Esophagus squamous epithelium (tissue), 4 donors: ENCODE data around the gene GP1BA.

Experiments
- POLR2A ChIP-seq, 4 donors: fragments of 450-650 bp; IDR thresholded peaks; one replicate each; pipeline ENCODE4 v1.6.1; 2017; ENCODE audit warnings: antibody characterized with exemption in 4 of 4, mild to moderate bottlenecking in 4 of 4, moderate library complexity in 3 of 4
- TF ChIP-seq, protein P1 (sequence below), 6 experiments: fragments of 450-650 bp in 4 of 6; fragments of 200-600 bp in 2 of 6; sonication (generic) in 2 of 6; IDR thresholded peaks; one replicate each; pipeline ENCODE4 v1.5.1; 2016 to 2019; ENCODE audit warnings: antibody characterized with exemption in 6 of 6, mild to moderate bottlenecking in 4 of 6, moderate library complexity in 4 of 6

DNA sequence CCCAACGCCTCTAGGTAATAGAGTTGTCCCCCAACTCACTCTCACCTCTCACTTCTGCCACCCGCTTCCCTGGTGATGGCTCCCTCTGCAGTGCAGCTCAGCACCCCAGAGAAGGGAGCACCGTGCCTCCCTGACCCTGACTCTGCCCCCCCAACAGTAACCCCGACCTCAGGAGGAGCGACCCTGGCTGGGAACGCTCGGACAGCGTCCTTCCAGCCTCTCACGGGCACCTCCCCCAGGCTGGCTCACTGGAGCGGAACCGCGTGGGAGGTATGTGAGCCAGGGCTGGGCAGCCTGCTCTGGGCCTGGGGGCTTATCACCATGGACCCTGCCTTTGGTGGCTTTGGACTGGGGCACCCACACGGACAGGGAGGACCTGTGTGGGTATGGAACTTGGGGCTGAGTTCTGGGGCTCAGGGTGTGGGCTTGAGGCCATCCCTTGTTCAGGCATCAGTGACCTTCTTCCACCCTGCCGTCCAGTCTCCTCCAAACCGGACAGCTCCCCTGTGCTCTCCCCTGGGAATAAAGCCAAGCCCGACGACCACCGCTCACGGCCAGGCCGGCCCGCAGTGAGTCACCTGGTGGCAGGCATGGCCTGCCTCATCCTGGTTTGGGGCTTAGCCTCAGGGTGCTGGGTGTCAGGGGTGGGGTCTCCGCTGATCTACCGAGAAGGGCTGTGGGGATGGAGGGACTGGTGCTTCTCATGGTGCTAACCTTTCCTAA, 39.4 kb upstream of the GP1BA start:
- no peak for TF ChIP-seq POLR2A (IDR thresholded peaks at IDR 0.05)
- TF ChIP-seq, protein P1, sequence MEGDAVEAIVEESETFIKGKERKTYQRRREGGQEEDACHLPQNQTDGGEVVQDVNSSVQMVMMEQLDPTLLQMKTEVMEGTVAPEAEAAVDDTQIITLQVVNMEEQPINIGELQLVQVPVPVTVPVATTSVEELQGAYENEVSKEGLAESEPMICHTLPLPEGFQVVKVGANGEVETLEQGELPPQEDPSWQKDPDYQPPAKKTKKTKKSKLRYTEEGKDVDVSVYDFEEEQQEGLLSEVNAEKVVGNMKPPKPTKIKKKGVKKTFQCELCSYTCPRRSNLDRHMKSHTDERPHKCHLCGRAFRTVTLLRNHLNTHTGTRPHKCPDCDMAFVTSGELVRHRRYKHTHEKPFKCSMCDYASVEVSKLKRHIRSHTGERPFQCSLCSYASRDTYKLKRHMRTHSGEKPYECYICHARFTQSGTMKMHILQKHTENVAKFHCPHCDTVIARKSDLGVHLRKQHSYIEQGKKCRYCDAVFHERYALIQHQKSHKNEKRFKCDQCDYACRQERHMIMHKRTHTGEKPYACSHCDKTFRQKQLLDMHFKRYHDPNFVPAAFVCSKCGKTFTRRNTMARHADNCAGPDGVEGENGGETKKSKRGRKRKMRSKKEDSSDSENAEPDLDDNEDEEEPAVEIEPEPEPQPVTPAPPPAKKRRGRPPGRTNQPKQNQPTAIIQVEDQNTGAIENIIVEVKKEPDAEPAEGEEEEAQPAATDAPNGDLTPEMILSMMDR (IDR thresholded peaks at IDR 0.05): no peak
